ENCODE measurements around the gene RAB38.

The RAB38 gene

DNA sequence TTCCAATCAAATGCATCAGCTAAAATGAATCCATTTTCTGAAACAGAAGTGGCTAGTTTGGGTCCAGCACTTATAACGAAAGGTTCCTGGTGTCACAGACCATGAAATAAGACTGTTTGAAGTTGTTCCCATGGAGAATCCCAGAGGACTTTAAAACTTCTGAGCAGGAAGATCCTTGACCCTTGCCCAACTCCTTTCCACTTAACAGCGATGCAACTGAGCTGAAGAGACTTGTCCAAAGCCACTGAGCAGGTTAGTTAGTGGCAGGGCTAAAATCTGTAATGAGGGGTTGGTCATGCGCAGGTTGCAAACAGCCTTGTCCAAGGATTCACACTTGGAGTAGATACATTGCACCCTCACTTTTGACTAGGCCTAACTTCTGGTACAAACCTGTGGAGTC, 1.3 kb downstream of the RAB38 start:
- H3K27ac ChIP-seq = peak overlapping the region in 15 of 21 experiments; percentile 40 to 91 (median 84)

DNA sequence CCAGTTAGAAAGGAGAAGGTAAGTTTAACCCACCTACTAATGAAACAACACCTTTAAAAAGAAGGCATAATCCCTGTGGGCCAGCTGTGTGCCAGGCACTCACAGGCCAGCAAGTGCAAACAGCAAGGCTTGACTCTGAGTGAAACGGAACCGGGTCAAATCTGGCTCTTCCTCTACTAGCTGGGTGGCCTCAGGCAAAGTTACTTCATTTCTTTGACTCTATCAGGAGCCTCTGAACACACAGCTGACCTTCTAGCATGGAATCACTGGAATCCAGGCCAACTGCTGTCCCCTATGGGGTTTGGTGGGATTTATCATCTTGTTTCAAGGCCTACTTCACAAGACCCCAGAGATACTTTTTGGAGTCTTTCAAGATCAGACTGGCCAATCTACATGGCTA, 3.3 kb downstream of the RAB38 start:
- H3K27ac ChIP-seq = peak overlapping the region in 1 of 21 experiments; percentile 5
- H3K4me3 ChIP-seq = peak overlapping the region in 1 of 7 experiments; percentile 51

More for the DNA sequence above, 1.3 kb downstream of the RAB38 start:
- peak overlapping the region in 4 of 7 experiments; percentile 9 to 56 (median 49) for H3K4me3 ChIP-seq

DNA sequence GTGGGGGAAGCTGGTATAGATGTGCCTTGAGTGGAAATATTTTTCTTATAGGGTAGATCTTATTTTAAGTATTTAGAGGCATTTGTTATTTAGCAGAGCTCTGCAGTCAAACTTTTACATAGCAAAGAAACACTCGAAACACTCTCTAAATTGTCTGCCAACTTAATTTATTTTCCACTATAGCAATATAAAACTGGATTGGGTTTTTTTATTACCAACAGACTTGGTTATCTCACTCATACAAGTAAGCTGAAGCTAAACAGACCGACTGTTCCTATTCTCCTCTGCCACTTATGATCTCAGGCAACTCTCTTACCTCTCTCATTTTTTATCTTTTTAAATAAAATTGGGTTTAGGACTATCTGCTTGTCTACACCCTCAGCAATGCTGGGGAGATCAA, 4.6 kb downstream of the RAB38 start:
- Histone ChIP-seq H3K27ac (peak overlapping the region in 1 of 21 experiments; percentile 5), H3K4me3 (no peak overlapping the region)

DNA sequence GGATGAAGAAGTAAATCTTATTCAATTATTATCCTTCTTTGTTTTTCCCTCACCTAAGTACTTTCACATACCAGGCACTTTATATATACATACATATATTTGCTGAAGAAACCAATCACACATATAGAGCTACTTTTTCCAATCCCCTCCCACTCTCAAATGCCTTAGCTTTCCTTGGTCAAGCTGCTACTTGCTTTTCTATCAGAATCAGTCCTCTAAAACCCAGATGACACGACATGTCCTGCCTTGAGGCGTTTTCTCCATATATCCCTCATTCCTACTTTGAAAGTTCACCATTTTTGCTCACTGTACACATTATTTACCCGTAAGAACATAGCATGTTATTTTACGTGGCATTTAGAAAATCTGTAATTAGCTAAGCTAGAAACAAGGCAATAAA, 5.4 kb downstream of the RAB38 start:
- H3K27ac ChIP-seq = peak overlapping the region in 1 of 21 experiments; percentile 34

DNA sequence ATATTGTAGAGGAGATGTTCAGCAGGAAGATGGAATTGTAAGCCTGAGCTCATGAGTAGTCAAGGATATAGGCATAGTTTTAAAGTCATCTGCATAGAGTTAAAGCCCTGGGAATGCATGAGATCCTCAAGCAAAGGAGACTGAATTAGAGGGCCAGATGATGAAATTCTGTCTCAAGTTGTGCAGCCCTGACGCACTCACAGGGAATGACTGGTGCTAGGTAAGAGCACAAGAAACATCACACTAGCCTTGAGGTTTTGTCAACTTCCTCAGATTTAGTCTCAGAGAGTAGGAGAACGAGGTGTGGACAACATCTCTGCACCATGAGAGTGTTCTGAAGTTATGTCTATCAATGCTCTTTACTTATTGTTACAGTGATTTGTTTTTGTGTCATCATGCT, 5.8 kb downstream of the RAB38 start:
- no peak overlapping the region for H3K27ac ChIP-seq
- no peak overlapping the region for H3K4me3 ChIP-seq

More for the DNA sequence above, 5.4 kb downstream of the RAB38 start:
- no peak overlapping the region for H3K4me3 ChIP-seq

DNA sequence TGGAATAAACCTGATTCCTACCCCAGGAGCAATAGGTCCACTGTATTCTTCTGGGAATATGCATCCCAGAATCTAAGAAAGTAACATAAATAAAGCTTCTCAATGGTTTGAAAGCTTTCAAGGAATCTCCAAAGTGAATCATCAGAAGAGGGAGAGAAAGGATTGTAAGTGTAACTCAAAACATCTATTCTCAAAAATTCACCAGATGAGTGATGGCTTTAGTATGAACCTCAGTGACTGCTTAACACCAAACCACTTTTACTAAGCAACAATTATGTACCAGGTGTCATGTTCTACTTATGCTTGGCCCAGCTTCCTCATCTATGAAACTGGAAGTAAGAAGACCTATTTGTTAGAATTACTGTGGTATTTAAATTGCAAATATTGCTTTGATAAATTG, 7.4 kb downstream of the RAB38 start:
- Histone ChIP-seq H3K4me3 (no peak overlapping the region), H3K27ac (no peak overlapping the region)

DNA sequence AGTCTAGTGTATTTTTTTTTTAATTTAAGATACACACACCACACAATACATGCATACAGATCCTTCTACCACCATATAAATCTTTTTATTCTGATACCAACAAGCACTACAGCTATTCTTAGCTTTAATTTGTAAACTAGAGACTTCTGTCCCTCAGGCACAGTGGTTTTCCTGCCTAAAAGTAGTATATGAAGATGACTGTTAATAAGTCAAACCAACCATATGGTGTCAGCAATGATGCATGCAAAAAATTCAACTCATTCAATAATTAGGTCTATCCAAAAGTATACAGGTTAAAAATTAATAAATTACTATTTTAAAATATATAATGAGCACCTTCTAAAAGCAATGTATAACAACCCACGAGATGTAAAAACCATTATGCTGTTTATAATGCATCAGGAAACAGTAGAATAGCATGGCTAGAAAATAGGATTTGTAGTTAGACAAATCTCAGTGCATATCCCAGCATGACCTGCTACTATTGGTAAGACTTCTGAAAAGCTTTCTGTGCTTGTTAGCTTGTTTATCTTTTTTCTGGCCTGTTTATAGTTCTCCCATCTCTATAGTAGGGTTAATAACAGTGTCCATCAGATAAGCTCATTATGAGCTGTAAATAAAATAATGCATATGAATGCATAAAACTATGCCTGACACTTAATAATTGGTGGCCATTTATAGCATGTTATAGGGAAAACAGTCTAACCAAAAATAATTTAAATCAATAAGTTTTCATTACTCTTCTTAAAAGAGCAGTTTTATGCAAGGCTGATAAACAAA, 10.2 kb downstream of the RAB38 start:
- H3K4me3 ChIP-seq = no peak overlapping the region
- H3K27ac ChIP-seq = no peak overlapping the region

DNA sequence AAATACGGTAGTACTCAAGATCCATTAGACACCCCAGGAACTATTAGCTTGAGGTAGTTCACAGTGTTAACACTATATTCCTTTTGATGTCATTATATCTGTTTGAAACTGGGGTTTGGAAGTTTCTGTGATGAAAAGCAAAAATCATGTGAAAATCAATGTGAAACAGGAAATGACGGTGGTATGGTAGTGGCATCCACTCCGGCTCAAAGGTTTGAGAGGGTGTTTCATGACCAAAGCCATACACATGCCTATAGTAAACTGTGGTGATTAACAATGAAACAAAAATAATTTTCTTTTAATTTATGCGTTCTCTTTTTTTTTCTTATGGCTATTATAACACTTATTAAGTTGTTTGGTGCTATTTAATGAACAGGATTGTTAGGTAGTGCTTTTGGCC, 10.9 kb downstream of the RAB38 start:
- Histone ChIP-seq H3K4me3 (no peak overlapping the region), H3K27ac (no peak overlapping the region)

DNA sequence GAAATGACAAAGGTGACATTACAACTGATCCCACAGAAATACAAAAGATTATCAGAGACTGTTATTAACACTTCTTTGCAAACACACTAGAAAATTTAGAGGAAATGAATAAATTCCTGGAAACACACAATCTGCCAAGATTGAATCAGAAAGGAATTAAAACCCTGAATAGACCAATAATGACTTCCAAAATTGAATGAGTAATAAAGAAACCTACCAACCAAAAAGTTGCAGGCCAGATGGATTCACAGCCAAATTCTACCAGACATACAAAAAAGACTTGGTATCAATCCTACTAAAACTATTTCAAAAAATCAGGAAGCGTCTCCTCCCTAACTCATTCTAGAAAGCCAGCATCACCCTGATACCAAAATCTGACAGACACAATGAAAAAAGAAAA, 17.2 kb downstream of the RAB38 start:
- no peak overlapping the region for H3K4me3 ChIP-seq
- H3K27ac ChIP-seq = no peak overlapping the region

DNA sequence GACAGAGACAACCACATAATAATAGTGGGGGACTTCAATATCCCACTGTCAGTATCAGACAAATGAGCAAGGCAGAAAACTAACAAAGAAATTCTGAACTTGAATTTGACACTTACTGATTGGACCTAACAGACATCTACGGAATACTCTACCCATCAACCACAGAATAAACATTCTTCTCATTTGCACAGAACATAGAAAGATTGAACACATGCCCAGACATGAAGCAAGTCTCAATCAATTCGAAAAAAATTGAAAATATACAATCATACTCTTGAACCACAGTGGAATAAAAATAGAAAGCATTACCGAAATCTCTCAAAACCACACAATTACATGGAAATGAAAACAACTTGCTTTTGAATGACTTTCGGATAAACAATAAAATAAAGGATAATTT, 17.9 kb downstream of the RAB38 start:
- H3K4me3 ChIP-seq = no peak overlapping the region
- H3K27ac ChIP-seq = no peak overlapping the region

DNA sequence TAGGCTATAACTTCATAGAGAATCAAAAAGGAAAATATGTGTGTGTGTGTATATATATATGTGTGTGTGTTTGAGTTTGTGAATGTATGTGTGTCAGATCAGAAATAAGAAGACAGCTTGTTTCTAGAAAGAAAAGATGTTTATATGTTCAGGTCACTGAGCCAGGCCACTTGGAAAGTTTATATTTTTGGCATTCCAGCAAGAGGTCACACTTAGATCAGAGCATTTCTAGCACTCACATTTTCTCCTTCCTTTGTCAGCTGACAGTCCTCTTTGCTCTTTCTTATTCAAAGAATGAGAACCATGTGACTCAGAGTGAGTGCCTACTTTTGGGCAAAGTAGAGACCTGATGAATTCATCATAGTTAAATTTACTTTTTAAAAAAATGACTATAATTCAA, 22.9 kb downstream of the RAB38 start:
- Histone ChIP-seq H3K27ac (peak overlapping the region in 2 of 21 experiments; percentile 7 to 71), H3K4me3 (no peak overlapping the region)

DNA sequence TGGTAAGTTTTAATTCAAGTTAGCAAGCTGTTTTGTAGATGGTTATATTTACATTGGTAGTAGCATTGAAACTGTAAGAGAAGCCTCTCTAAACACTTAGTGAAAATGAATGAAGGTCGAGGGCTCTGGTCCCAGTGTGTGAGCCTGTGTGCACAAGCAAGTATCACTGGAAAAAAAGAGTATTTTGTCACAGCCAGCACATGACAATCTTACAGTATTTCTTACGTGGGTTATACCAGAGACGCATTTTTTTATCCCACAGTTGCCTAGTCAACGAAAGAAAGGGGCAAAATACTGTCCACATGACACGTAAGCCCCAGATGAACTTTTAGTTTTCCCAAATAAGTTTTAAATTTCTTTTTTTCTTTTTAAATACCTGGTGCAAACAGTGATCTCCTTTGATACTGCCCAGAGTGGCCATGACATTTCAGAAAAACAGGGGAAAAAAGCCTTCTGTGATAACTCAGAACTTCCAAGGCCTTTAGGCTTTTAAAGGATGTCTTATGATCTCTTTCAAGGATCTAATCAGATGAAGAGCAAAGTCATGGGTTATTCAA, 23.5 kb downstream of the RAB38 start:
- H3K27ac ChIP-seq = peak overlapping the region in 1 of 21 experiments; percentile 68

DNA sequence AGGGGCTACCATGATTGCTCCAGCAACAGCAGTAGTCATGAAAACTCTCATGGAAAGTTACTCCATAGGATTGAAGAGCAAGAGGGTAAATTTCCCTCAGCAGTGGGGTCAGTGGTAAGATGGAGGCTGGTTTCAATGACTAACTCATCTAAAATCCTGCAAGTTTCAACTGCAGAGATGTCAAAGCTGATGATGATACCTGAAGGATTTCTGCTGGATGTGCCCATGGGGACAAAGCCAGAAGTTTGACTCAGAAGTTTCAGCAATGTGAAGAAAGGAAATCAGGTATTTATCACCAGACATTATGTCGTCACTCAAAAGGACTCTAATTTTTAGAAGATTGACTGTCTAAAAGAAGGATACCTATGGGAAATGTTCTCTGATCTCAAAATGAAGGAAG, 29.1 kb downstream of the RAB38 start:
- H3K27ac ChIP-seq = no peak overlapping the region
- H3K4me3 ChIP-seq = no peak overlapping the region

More for the DNA sequence above, 23.5 kb downstream of the RAB38 start:
- no peak overlapping the region for H3K4me3 ChIP-seq

DNA sequence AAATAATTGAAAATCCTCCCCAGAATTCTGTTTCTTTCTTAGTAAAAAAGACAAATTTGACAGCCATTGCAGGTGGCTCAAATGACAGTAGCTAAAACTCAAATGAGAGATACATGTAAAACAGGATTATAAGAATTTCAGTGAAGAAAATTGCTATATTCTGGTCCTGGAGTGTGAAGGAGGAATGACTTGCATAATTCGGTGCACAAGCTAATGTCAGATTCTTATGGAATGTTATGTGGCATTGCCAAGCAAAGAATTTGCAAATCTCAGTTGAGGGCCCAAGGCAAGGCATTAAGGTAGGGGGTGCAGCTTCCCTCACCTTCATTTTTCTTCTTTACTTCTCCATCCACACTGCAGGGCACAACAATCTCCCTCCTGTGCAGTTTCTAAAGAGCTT, 35.4 kb downstream of the RAB38 start:
- no peak overlapping the region for H3K27ac ChIP-seq
- H3K4me3 ChIP-seq = no peak overlapping the region

DNA sequence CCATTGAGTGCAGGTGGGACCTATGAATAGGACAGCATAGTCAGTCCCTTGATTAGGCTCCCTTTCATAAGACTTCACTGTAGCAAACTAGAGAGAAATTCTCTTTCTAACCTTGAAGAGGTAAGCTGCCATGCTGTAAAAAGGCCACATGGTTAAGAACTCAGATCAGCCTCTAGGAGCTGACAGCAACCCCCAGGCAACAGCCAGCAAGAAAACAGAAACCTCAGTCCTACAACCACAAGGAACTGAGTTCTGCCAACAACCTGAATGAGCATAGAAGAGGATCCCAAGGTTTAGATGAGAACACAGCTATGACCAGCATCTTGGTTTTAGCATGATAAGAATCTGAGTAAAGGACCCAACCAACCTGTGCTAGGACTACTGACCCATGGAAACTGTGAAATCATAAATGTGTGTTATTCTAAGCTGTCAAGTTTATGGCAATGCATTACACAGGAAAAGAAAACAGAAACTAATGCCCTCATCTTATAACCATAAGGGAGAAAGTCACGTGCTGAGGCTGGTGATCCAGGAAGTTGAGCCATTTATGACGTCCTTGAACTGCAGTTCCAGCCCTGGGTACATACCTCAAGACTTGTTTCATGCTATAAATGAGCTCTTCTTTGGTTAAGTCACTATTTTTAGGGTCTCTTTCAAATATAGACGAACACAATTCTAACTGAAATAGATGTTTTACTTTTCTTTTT, 43.3 kb downstream of the RAB38 start:
- no peak overlapping the region for H3K27ac ChIP-seq
- no peak overlapping the region for H3K4me3 ChIP-seq

DNA sequence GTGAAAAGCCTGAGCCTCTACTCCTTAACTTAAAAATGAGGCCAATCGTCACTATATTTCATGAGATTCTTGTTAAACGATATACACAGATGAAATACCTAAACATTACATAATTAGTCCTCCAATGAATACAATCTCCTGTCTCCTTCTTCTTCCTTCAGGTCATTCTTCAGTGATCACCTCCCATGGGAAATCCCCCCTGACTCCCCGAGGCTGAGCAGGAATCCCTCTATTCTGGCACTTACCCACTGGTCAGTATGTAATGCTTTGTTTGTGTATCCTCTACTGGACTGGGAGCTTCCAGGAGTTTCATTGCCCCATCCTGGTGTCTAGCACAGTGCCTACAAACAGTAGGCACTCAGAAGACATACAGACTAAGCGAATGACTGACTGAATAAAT, 52.3 kb downstream of the RAB38 start:
- Histone ChIP-seq H3K27ac (no peak overlapping the region), H3K4me3 (no peak overlapping the region)

DNA sequence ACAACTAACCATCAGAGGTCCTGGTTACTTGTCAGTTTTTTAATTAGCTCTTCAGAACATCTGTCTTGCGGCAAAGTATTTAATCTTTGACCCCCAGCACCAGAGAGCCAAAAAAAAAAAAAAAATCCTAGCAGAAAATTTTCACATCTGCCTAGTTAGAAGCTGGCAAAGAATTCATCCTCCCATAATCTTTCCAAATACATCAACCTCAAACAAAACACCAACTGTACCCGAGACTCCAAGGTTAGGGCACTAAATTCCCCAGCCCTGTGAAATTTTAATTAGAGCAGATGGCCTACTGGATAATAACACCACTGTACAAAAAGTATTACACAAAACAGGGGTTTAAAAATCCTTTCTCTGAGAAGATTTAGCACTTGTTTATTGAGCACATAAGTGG, 55.7 kb downstream of the RAB38 start:
- H3K4me3 ChIP-seq = no peak overlapping the region

DNA sequence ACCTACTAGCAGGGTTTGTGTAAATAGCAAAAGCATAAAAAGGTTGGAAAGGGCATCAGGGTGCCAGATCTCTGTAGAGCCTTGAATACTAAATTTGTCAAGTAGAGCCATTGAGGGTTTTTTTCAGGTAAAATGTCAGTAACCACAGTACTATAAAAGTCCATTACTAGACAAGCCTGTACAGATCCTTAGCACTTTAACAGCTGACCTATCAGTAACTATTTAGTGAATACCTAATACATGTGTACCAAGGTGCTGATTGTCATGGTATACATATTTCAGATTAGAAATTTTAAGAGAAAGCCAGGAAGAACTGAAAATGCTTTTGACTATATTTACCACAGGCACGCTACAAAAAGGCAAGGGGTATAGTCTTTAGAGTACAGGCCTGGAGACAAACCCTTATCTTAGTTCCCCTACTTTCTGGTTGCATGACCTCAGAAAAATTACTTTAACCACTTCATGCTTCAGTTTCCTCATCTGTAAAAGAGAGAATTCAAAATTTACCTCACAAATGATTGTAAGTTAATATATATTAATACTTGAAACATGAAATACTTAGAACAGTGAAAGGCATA, 57.9 kb downstream of the RAB38 start:
- no peak overlapping the region for H3K4me3 ChIP-seq
- no peak overlapping the region for H3K27ac ChIP-seq

More for the DNA sequence above, 55.7 kb downstream of the RAB38 start:
- H3K27ac ChIP-seq = no peak overlapping the region

DNA sequence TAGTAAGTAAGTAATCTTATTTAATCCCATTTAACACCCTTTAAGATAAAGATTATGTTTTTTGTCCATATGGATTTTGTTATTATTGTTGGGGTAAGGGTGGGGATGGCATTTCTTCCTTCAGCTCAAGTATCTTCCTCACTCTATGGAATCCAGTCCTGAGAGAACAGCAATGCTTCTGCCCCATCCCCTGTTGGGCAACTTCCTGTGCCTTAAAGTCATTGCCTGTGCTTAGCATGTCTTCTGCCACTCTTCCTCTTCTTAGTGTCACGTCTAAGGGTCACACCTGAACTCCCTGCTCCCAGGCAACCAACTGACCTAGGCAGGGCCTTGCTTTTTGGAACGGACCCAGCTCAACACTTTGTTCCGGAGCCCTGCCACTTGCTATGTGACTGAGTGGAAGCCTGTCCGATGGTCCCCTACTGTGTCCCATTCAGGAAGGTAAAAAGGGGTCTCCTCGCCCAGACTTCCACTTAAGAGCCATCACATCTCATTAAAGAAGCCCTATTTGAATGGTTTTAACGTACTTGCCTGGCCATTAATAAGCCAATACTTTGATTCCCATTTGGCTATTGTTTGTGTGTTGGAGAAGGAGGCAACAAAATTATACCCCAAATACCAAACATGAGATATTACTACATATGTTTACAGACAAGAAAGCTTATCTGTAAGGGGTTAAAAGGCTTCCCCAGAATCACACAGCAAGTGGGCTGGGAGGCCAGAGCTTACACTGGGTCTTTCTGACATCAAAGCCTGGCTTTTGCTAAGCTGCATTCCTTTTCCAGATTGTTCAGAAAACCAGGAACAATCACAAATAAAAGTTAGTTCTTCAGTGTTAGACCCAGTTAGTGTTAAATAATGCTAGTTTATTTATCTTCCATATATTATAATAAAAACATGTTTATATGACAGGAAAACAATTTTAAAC, 59.2 kb downstream of the RAB38 start:
- Histone ChIP-seq H3K4me3 (no peak overlapping the region), H3K27ac (no peak overlapping the region)

Measured in skin epidermis (tissue), 12 donors.